ENCODE results near the gene SART1.
"Not testable (repeated sequence)": the region's sequence is repeated elsewhere in the genome, so short reads cannot be mapped to it uniquely, and the experiment has no call there.

The SART1 gene

GRCh38 chr11:66020212-66020611 is 58.7 kb downstream of the SART1 start:
- no peak for DNase-seq

DNA sequence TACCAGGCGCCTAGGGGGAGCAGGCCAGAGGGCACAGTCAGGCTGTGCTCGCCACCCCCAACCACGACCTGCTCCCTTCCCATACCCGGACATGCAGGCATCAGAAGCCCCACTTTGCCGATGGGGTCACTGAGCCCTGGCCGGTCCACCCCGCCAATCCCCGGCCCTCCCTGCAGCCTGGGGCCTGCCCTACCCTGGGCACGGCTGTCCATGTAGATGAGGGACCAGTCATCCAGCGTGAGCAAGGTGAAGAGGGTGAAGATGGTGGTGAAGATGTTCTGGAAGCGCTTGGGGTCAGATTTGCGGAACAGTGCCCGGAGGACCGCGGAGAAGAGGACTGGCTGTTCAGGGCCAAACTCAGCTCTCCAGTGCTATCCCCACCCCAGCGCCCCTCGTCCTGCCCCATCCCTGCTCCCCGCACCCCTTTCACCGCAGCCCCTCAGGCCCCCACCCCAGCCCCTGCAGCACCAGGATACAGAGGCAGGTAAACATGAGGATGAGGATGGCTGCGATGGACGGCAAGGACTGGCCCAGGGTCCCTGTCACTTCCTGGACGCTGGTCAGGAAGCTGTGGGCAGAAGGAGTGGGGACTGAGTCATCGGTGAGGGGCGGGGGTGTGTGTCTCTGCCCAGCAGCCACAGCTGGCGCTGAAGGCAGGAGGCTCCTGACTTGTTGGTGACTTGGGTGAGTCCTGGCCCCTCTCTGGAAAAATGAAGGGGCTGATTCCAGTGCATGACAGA is 59.3 kb downstream of the SART1 start:
- DNase-seq = peak; percentile 10 to 65

GRCh38 chr11:66022401-66023185 is 61.1 kb downstream of the SART1 start:
- DNase-seq = peak; percentile 67 to 78

DNA sequence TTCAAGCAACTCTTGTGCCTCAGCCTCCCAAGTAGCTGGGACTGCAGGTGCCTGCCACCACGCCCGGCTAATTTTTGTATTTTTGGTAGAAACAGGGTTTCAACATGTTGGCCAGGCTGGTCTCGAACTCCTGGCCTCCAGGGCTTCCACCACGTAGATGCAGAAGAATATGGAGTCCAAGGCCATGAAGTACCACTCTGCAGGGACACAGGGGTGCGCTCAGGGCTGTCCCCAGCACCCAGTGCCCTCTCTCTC is 61.6 kb downstream of the SART1 start:
- not testable (repeated sequence) for DNase-seq

DNA sequence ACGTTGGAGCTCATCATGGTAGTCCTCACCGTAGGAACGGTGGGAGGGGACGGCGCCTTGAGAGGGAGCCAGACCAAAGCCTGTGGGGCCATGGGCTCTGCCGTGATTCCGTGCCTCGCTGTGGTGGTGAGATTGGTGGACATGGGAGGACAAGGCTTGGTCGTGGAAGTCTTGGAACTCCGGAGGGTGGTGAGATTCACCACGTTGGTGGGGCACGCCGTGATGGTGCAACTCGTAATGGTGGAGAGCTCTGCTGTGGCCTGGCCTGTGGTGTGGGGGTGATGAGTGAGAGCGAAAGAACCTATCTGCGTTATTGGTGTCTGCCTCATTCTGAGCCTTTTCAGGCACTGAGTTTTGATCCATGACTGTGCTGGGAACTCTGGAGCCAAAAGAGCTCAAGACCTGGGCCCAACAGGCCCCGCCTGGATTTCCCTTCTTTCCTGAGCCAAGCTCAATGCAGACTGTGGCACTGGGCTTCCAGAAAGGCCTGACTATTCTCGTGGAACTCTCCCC is 64.5 kb downstream of the SART1 start, which contains the start of gene CATSPER1:
TSS of gene CATSPER1 (minus strand) at position 463 of the 513 bp plus-strand sequence. CDS start at position 363, 100 bp downstream.
- DNase-seq = no peak

Data from CD4-positive, alpha-beta T cell treated with Interferon alpha-2 for 1 hour (primary cell).